Measurements from ENCODE around the gene NPIPB6.
"Not testable (repeated sequence)": the region's sequence is repeated elsewhere in the genome, so short reads cannot be mapped to it uniquely, and the experiment has no call there.

The NPIPB6 gene

DNA sequence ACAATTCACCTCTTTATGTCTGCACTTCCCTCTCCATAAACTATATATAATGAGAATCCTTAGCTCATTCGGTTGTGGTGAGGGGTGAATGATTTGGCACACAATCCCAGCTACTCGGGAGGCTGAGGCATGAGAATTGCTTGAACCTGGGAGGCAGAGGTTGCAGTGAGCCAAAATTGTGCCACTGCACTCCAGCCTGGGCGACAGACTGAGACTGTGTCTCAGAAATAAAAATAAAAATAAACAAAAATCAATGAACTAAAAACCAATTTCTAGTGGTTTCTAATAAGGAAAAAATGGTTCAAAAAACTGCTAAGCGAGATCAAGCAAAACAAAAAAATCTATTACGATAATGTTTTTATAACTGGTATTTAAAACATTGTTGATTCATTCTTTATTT lies at the start of gene NPIPB6:
TSS of gene NPIPB6 (minus strand) at position 101 of the 400 bp plus-strand sequence. CDS start 686 bp downstream, outside the sequence.
- not testable (repeated sequence) for DNase-seq

- not testable (repeated sequence) for DNase-seq
Observed at GRCh38 chr16:28403220-28404072, 40.1 kb upstream of the NPIPB6 start, which contains the start of gene EIF3CL. TSS of gene EIF3CL (minus strand) at chr16:28403841. CDS start at chr16:28403618, 223 bp downstream.

DNA sequence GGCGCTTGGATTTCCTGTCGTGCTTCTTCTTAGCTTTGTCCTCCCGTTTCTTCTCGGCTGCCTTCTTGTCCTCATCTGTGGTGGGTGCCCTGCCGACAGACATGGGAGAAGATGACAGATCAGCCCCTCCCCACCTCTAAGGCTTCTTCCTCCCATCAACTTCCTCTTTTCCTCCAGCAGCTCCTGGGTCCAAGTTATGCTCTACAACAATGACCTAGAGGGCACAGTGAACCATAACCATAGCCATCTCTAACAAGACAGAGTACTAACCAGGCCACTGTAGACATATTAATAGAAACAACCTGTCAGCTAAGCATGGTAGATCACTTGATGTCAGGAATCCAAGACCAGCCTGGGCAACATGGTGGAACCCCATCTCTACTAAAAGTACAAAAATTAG lies 28.7 kb upstream of the NPIPB6 start:
- not testable (repeated sequence) for DNase-seq

- DNase-seq, result not testable (repeated sequence)
Observed at GRCh38 chr16:28382177-28382867, 19.0 kb upstream of the NPIPB6 start.

DNA sequence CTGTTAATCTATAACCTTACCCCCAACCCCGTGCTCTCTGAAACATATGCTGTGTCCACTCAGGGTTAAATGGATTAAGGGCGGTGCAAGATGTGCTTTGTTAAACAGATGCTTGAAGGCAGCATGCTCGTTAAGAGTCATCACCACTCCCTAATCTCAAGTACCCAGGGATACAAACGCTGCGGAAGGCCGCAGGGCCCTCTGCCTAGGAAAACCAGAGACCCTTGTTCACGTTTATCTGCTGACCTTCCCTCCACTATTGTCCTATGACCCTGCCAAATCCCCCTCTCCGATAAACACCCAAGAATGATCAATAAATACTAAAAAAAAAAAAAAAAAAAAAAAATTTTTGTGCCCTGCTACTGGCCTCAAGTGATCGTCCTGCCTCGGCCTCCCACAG lies 14.5 kb upstream of the NPIPB6 start:
- not testable (repeated sequence) for DNase-seq

GRCh38 chr16:28377108-28377625 lies 13.9 kb upstream of the NPIPB6 start:
- DNase-seq, result not testable (repeated sequence)

GRCh38 chr16:28375115-28375514 lies 11.8 kb upstream of the NPIPB6 start:
- not testable (repeated sequence) for DNase-seq

GRCh38 chr16:28374281-28374680 lies 11.0 kb upstream of the NPIPB6 start:
- not testable (repeated sequence) for DNase-seq

DNA sequence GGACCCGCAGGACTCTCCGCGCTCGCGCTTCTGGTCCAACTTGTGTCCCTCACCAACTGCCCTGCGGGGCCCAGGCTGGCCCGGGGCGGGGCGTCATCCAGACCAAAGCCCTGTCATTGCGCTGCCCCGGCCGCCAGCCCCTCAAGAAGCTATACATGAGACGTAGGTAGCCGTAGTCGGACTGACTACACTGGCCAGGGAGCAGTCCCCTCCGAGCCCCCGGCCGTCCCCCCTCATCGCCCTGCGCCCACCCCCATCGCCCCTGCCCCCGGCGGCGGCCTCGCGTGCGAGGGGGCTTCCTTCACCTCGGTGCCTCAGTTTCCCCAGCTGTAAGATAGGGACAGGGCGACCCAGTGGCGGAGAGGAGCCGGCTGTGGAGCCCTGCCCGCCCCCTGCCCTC lies 4.6 kb upstream of the NPIPB6 start:
- DNase-seq, result not testable (repeated sequence)

DNA sequence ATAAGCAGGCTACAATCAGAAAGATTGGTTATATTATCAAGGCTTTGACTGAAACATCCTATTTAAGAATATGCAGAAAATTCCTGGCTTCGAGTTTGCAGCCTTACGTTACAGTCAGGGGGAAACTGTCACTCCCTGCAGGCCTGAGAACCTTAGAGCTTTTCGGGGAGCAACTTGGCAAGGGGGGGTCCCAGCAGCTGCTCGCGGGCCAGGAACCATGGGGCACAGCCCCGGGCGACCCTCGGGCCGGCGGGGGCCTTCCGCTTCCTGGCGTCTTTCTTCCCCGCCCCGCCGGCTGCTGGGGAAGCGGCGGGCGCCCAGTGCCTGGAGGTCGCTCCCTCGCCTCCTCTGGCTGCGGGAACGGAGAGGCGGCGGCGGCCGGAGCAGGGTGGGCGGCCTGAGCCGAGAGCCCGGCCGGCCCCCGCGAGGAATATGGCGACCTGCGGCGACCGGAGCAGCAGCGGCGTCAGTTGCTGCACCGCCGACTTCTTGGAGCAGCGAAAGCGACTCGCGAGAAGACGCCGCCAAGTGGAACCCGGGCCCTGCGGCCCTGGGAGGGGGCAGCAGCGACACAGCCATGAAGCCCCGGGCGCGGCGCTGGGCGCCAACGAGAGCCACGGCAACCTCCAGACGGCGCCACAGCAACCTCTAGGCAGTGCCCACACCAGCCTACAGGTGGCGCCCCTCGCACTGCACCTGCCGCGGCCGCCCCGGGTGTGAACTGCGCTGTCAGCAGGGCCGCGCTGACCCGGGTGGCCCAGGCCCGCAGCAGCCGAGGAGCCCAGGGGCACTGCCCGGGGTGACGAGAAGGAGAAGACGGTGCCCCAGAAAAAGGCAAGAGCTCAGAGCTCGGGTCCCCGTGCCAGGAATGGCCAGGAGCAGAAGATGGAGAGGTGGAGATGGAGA lies 1.2 kb upstream of the NPIPB6 start:
- not testable (repeated sequence) for DNase-seq

DNA sequence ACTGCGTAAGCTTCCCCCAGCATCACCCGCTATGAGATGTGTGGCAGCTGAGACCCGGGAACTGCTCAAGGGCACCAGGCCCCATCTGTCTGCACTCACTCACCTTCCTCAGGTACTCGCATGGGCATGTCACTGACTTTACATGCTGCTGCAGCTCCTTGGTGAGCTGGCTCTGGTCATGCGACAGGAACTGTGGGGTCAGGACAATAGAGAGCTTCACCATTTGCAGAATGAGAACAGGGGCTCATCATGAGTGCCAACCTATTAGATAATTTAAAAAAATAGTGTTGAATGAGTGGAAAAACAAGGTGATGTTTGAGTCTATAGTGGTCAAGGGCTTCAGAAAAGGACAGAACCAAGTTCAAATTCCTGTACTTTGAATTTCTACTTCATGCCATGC lies 708 bp downstream of the NPIPB6 start:
- not testable (repeated sequence) for DNase-seq

- not testable (repeated sequence) for DNase-seq
Observed at GRCh38 chr16:28338230-28338629, 25.1 kb downstream of the NPIPB6 start.

DNA sequence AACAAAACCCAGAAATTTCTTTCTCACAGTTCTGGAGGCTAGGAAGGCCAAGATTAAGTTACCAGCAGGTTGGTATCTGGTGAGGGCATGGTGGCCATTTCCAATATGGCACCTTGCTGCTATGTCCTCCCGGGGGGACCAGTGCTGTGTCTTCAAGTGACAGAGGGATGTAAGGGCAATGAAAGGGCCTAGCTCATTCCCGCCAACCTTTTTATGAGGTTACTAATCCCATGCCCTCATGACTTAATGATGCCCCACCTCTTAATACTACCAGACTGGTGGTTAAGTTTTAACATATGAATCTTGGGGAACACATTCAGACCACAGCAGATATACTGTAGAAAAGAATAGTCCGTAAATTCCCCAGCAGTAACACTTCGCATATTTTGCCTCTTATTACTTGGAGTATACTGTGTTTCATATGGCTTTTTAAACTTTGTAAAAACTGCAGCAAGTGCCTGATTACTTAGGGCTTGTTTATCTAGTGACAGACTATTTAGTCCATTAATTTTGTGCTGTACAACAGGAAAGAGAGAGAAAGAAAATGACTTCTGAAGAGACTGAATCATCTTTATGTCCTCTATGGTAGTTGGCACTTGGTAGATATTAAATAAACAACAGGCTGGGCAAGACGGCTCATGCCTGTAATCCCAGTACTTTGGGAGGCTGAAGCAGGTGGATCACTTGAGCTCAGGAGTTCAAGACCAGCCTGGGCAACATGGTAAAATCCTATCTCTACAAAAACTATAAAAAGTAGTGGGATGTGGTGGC lies 26.2 kb downstream of the NPIPB6 start:
- not testable (repeated sequence) for DNase-seq

GRCh38 chr16:28335678-28336077 lies 27.6 kb downstream of the NPIPB6 start:
- not testable (repeated sequence) for DNase-seq

DNA sequence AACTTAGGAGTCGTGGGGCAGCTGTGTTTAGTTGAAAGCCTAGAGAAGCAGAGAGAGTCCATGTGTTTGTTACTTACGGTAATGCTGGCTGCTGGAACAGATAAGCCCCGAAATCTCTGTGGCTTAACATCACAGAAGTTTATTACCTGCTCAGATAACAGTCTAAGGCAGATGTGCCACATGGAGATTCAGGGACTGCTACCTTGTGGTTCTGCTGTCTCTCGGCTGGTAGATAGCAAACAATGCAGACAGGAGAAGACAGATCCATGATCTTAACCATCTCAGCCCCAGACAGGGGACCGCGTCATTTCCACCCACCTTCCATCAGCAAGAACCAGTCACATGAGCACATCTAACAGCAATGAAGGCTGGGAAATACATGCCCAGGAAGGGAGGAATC lies 30.7 kb downstream of the NPIPB6 start:
- DNase-seq, result not testable (repeated sequence)

DNA sequence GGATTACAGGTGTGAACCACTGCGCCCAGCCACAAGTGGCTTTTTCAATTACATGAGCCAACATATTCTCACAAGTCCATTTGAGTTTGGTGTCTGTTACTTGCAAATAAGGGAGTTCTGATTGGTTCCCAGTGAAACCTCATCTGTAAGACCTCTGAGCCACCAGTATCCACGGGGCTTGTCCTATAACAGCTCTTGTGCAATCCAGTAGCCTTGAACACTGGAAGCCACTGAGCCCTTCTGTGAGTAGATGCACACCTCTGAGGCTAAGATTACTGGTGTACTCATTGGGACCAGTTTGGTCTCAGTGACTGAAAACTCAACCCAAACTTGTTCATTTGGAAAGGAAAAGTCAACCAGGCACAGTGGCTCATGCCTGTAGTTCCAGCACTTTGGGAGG lies 32.3 kb downstream of the NPIPB6 start:
- DNase-seq, result not testable (repeated sequence)

- DNase-seq, result not testable (repeated sequence)
Observed at GRCh38 chr16:28330232-28330631, 33.1 kb downstream of the NPIPB6 start.

DNA sequence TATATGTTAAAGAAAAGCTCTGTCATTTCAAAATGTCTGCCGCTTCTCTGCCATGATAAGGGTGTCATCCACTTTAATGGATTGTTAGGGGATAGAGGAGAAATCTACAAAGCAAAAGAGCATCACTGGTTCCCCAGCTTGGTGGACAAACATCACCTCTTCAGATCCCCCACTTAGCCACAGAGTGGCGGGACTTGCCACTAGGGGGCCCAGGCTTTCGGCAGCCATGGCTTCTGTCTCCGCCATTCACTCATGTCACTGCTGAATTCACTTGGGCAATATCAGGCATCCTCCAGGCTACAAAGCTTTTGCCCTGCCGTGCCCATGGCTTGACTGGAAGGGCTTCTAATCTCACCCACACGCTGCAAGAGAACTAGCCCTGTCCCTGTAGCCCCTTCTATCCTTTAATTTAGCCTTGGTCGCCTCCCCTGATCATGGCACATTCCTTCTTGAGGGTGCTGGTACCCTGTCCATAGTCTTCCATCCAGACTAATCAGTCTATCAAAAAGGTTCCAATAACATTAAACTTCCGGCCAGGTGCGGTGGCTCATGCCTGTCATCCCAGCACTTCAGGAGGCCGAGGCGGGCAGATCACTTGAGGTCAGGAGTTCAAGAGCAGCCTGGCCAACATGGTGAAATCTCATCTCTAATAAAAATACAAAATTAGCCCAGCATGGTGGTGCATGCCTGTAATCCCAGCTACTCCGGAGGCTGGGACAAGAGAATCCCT lies 36.3 kb downstream of the NPIPB6 start:
- DNase-seq, result peak; percentile 83

GRCh38 chr16:28324887-28325279 lies 38.4 kb downstream of the NPIPB6 start:
- DNase-seq, result no peak

GRCh38 chr16:28324235-28324886 lies 38.9 kb downstream of the NPIPB6 start:
- DNase-seq, result no peak

Measured in hematopoietic multipotent progenitor cell treated with erythropoietin and hydrocortisone succinate and interleukin-3 and kit ligand, for 6 days (in vitro differentiated cells).